ENCODE measurements around the gene OPCML. TPM values are rescaled to one million over a fixed set of nuclear protein-coding genes. Genes with fewer than 3 reads are reported as not detected.

The OPCML gene
- total RNA-seq, 4 donors from 2014 or later = not detected

GRCh38 chr11:133265530-133266035 is 266.7 kb downstream of the OPCML start:
- no peaks in the 10 kb centered on the region for H3K9me3 ChIP-seq
- in situ Hi-C loops (cut with MboI; ENCODE audit: low pct_ligation_motif_present in 1 of 4, low pct_unique_long_range_greater_than_20kb in 1 of 4, low sequenced_read_pairs in 3 of 4) = no loop called here
- H3K4me1 ChIP-seq = no peaks in the 10 kb centered on the region
- H3K27me3 ChIP-seq = no peaks in the 10 kb centered on the region
- H3K4me3 ChIP-seq = no peak overlapping the region
- DNase-seq = no peak
- TF ChIP-seq EP300 (IDR thresholded peaks at IDR 0.05; ENCODE audit: low read depth) = no peak
- no peak for TF ChIP-seq POLR2A (IDR thresholded peaks at IDR 0.05)
- TF ChIP-seq POLR2AphosphoS5 (IDR thresholded peaks at IDR 0.05) = no peak
- TF ChIP-seq CTCF (IDR thresholded peaks at IDR 0.05) = no peak
- intact Hi-C loops (cut with DNase I; ENCODE audit: low total_unique reads) = no loop called here
- WGBS, 2 donors (ENCODE audit: low coverage in 1 of 2) = 58 to 81% methylated on average over 6 to 11 of the region's 11 CpGs
- H3K36me3 ChIP-seq = no peaks in the 10 kb centered on the region
- H3K27ac ChIP-seq = no peak overlapping the region

GRCh38 chr11:133263332-133263731 is 269.0 kb downstream of the OPCML start:
- 58% methylated on average over 2 of the region's 2 CpGs; no CpG with 5 or more reads in 1 of the 2 donors for WGBS, 2 donors (ENCODE audit: low coverage in 1 of 2)
- no peak overlapping the region for H3K27ac ChIP-seq
- H3K4me3 ChIP-seq = no peak overlapping the region
- no peak for DNase-seq
- H3K9me3 ChIP-seq = no peaks in the 10 kb centered on the region
- TF ChIP-seq POLR2AphosphoS5 (IDR thresholded peaks at IDR 0.05) (no peak), CTCF (IDR thresholded peaks at IDR 0.05) (no peak)
- H3K4me1 ChIP-seq = no peaks in the 10 kb centered on the region
- no peaks in the 10 kb centered on the region for H3K27me3 ChIP-seq
- intact Hi-C loops (cut with DNase I; ENCODE audit: low total_unique reads) = no loop called here
- H3K36me3 ChIP-seq = no peaks in the 10 kb centered on the region
- in situ Hi-C loops (cut with MboI; ENCODE audit: low pct_ligation_motif_present in 1 of 4, low pct_unique_long_range_greater_than_20kb in 1 of 4, low sequenced_read_pairs in 3 of 4) = no loop called here

GRCh38 chr11:133258751-133259150 is 273.6 kb downstream of the OPCML start:
- Histone ChIP-seq H3K4me1 (no peaks in the 10 kb centered on the region), H3K4me3 (no peak overlapping the region), H3K9me3 (no peaks in the 10 kb centered on the region), H3K27ac (no peak overlapping the region), H3K36me3 (no peaks in the 10 kb centered on the region), H3K27me3 (no peaks in the 10 kb centered on the region)
- no peak for DNase-seq
- TF ChIP-seq POLR2AphosphoS5 (IDR thresholded peaks at IDR 0.05) = no peak
- no peak for TF ChIP-seq EP300 (IDR thresholded peaks at IDR 0.05; ENCODE audit: low read depth)
- TF ChIP-seq POLR2A (IDR thresholded peaks at IDR 0.05) = no peak
- TF ChIP-seq CTCF (IDR thresholded peaks at IDR 0.05) = no peak
- WGBS, 2 donors (ENCODE audit: low coverage in 1 of 2) = 91% methylated on average over 2 of the region's 2 CpGs; no CpG with 5 or more reads in 1 of the 2 donors
- in situ Hi-C loops (cut with MboI; ENCODE audit: low pct_ligation_motif_present in 1 of 4, low pct_unique_long_range_greater_than_20kb in 1 of 4, low sequenced_read_pairs in 3 of 4) = no loop called here
- intact Hi-C loops (cut with DNase I; ENCODE audit: low total_unique reads) = no loop called here

- Histone ChIP-seq H3K4me3 (no peak overlapping the region), H3K4me1 (no peaks in the 10 kb centered on the region), H3K9me3 (no peaks in the 10 kb centered on the region), H3K36me3 (no peaks in the 10 kb centered on the region), H3K27me3 (no peaks in the 10 kb centered on the region), H3K27ac (no peak overlapping the region)
- intact Hi-C loops (cut with DNase I; ENCODE audit: low total_unique reads) (no loop called here), in situ Hi-C loops (cut with MboI; ENCODE audit: low pct_ligation_motif_present in 1 of 4, low pct_unique_long_range_greater_than_20kb in 1 of 4, low sequenced_read_pairs in 3 of 4) (no loop called here)
- no peak for DNase-seq
- WGBS, 2 donors (ENCODE audit: low coverage in 1 of 2) = 60 to 72% methylated on average over 3 of the region's 3 CpGs
- TF ChIP-seq EP300 (IDR thresholded peaks at IDR 0.05; ENCODE audit: low read depth) = no peak
- TF ChIP-seq POLR2A (IDR thresholded peaks at IDR 0.05) = no peak
- TF ChIP-seq CTCF (IDR thresholded peaks at IDR 0.05) = no peak
Measured at GRCh38 chr11:133254601-133255000, 277.7 kb downstream of the OPCML start.

Data from transverse colon (tissue), 4 donors.